Measurements from ENCODE around the gene GPR52. TPM values are rescaled to one million over a fixed set of nuclear protein-coding genes. Genes with fewer than 3 reads are reported as not detected.
A peak's percentile ranks its signal among the peaks of the same experiment; 100 is the strongest.

GPR52 gene
- total and polyA plus RNA-seq, 11 donors, result 0.07 to 2.8 (median 0.95) TPM

DNA sequence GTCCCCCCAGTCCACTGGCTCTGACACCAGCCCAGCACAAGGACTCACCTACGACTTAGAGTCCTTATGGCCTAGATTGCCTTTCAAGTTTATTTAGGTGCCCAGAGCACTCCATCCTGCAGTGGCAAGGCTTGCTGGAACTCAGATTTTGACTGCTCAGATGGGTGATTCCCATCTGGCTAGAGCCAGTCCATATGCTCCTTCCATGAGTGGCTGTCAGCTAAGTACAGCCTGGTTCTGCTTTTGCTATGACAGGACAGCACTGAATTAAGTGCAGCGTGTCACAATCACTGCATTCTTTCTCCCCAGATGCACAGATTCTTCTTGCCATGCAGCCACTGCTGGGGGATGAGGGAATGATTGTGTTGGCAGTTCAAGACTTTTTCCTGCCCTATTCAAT lies 43.8 kb downstream of the GPR52 start:
- ATAC-seq, result no peak
- TF ChIP-seq POLR2A (IDR thresholded peaks at IDR 0.05), result no peak
- no peak for TF ChIP-seq CTCF (IDR thresholded peaks at IDR 0.05)
- DNase-seq, result no peak
- intact Hi-C loops (cut with DNase I), result no loop called here
- no peaks in the 10 kb centered on the region for H3K4me1 ChIP-seq
- H3K9me3 ChIP-seq, result peaks cover 0 to 6% (median 0%) of the 10 kb centered on the region in 12 donors
- H3K27me3 ChIP-seq, result no peaks in the 10 kb centered on the region
- WGBS, 4 donors, result 76 to 88% (median 82%) methylated on average over 2 of the region's 2 CpGs
- no peaks in the 10 kb centered on the region for H3K36me3 ChIP-seq
- H3K4me3 ChIP-seq, result no peak overlapping the region
- no peak overlapping the region for H3K27ac ChIP-seq

GRCh38 chr1:174497478-174497877 lies 49.7 kb downstream of the GPR52 start:
- peaks cover 0 to 24% (median 2%) of the 10 kb centered on the region in 12 donors for H3K4me1 ChIP-seq
- DNase-seq (no peak), ATAC-seq (peak in 1 of 4 donors; percentile 44)
- H3K27me3 ChIP-seq, result no peaks in the 10 kb centered on the region
- no peak overlapping the region for H3K4me3 ChIP-seq
- H3K27ac ChIP-seq, result peak overlapping the region in 1 of 12 donors; percentile 27
- intact Hi-C loops (cut with DNase I), result no loop called here
- no peak for TF ChIP-seq POLR2A (IDR thresholded peaks at IDR 0.05)
- TF ChIP-seq CTCF (IDR thresholded peaks at IDR 0.05), result no peak
- H3K9me3 ChIP-seq, result no peaks in the 10 kb centered on the region
- no peaks in the 10 kb centered on the region for H3K36me3 ChIP-seq

Measured in heart left ventricle (tissue), 16 donors.